Sigmoid colon (tissue), 7 donors: ENCODE results near the gene PTPRZ1. TPM values are rescaled to one million over a fixed set of nuclear protein-coding genes. Genes with fewer than 3 reads are reported as not detected.

Source experiments
- DNase-seq: peaks from one replicate; pipeline ENCODE4 v3.0.0-alpha.2; 2019
- H3K27ac ChIP-seq, 4 donors: fragments of 200-600 bp; sonication (generic); one replicate each; pipeline ENCODE4 v1.5.1; 2016 to 2019; ENCODE audit warnings: mild to moderate bottlenecking in 1 of 4
- H3K27me3 ChIP-seq, 3 donors: fragments of 200-600 bp; sonication (generic); one replicate each; pipeline ENCODE4 v1.5.1; 2019; ENCODE audit warnings: mild to moderate bottlenecking in 1 of 3
- H3K36me3 ChIP-seq, 4 donors: fragments of 200-600 bp; sonication (generic); one replicate each; pipeline ENCODE4 v1.5.1; 2016 to 2019
- H3K4me1 ChIP-seq, 4 donors: fragments of 200-600 bp; sonication (generic); one replicate each; pipeline ENCODE4 v1.5.1; 2017 to 2019
- H3K4me3 ChIP-seq, 4 donors: fragments of 200-600 bp; sonication (generic); one replicate each; pipeline ENCODE4 v1.5.1; 2017 to 2019; ENCODE audit warnings: mild to moderate bottlenecking in 2 of 4, moderate library complexity in 1 of 4
- H3K9me3 ChIP-seq, 4 donors: fragments of 200-600 bp in 3 of 4; sonication (generic) in 3 of 4; one replicate each; pipeline versions ENCODE4 v1.5.1 to v1.6.1; 2013 to 2019
- EP300 ChIP-seq, 4 donors: sonication (generic); formaldehyde crosslinking; IDR thresholded peaks; one replicate each; pipeline ENCODE4 v1.6.1; 2017; ENCODE audit warnings: antibody characterized with exemption in 4 of 4
- POLR2A ChIP-seq, 2 donors: fragments of 450-650 bp; IDR thresholded peaks; one replicate each; pipeline ENCODE4 v1.6.1; 2016; ENCODE audit warnings: antibody characterized with exemption in 2 of 2, mild to moderate bottlenecking in 2 of 2, moderate library complexity in 2 of 2
- POLR2AphosphoS5 ChIP-seq, 4 donors: sonication (generic); formaldehyde crosslinking; IDR thresholded peaks; one replicate each; pipeline ENCODE4 v1.6.1; 2017; ENCODE audit warnings: antibody characterized with exemption in 4 of 4
- WGBS, 2 donors: extraction: QIAGEN DNeasy Blood & Tissue Kit; methylation state at CpG; one replicate each; pipeline ENCODE4 v1.1.7; 2013; 5-methylcytosine and 5-hydroxymethylcytosine counted together
- intact Hi-C: fragments of 100-400 bp; cut with DNase I; formaldehyde crosslinking; loops from one replicate; pipeline ENCODE4 v1.15.1; 2023
- polyA plus RNA-seq, 3 donors: library from polyadenylated mRNA; stranded (reverse); fragments of 200-250 nt; gene quantifications; one replicate each; pipeline ENCODE4 v1.2.3, GENCODE V29; 2013
- total RNA-seq, 4 donors: library from RNA; depleted of rRNA; stranded (reverse); fragments of >200 nt; gene quantifications; one replicate each; pipeline ENCODE4 v1.1.0, GENCODE V29; 2016
- TF ChIP-seq, protein P1 (sequence below), 4 experiments: fragments of 450-650 bp in 3 of 4; fragments of 200-600 bp in 1 of 4; IDR thresholded peaks; one replicate each; pipeline ENCODE4 v1.5.1; 2016 to 2019; ENCODE audit warnings: antibody characterized with exemption in 4 of 4, mild to moderate bottlenecking in 3 of 4, moderate library complexity in 2 of 4
- donor health status: healthy with polysubstance abuse.
- donor health status: Bipolar disorder and iron deficiency.
- donor health status: healthy.

PTPRZ1 gene
- total and polyA plus RNA-seq, 7 donors, result under 0.01 to 19.4 (median 6.7) TPM; not detected in 1

GRCh38 chr7:122018032-122018431 is 145.1 kb downstream of the PTPRZ1 start:
- 32 to 43% methylated on average over 1 of the region's 1 CpG for WGBS, 2 donors

GRCh38 chr7:122027058-122027457 is 154.1 kb downstream of the PTPRZ1 start:
- Histone ChIP-seq H3K4me3 (no peak overlapping the region), H3K27ac (no peak overlapping the region), H3K9me3 (no peaks in the 10 kb centered on the region), H3K27me3 (no peaks in the 10 kb centered on the region), H3K36me3 (no peaks in the 10 kb centered on the region), H3K4me1 (no peaks in the 10 kb centered on the region)
- DNase-seq, result no peak
- WGBS, 2 donors, result 90 to 91% methylated on average over 2 of the region's 2 CpGs
- intact Hi-C loops, result no loop called here
- TF ChIP-seq POLR2A (IDR thresholded peaks at IDR 0.05) (no peak), POLR2AphosphoS5 (IDR thresholded peaks at IDR 0.05) (no peak), EP300 (IDR thresholded peaks at IDR 0.05) (no peak)
- TF ChIP-seq, protein P1, sequence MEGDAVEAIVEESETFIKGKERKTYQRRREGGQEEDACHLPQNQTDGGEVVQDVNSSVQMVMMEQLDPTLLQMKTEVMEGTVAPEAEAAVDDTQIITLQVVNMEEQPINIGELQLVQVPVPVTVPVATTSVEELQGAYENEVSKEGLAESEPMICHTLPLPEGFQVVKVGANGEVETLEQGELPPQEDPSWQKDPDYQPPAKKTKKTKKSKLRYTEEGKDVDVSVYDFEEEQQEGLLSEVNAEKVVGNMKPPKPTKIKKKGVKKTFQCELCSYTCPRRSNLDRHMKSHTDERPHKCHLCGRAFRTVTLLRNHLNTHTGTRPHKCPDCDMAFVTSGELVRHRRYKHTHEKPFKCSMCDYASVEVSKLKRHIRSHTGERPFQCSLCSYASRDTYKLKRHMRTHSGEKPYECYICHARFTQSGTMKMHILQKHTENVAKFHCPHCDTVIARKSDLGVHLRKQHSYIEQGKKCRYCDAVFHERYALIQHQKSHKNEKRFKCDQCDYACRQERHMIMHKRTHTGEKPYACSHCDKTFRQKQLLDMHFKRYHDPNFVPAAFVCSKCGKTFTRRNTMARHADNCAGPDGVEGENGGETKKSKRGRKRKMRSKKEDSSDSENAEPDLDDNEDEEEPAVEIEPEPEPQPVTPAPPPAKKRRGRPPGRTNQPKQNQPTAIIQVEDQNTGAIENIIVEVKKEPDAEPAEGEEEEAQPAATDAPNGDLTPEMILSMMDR (IDR thresholded peaks at IDR 0.05), result no peak

More at GRCh38 chr7:122018032-122018431, 145.1 kb downstream of the PTPRZ1 start:
- Histone ChIP-seq H3K4me1 (no peaks in the 10 kb centered on the region), H3K27me3 (no peaks in the 10 kb centered on the region), H3K27ac (no peak overlapping the region), H3K9me3 (no peaks in the 10 kb centered on the region), H3K4me3 (no peak overlapping the region), H3K36me3 (no peaks in the 10 kb centered on the region)
- no peak for DNase-seq
- no peak for TF ChIP-seq EP300 (IDR thresholded peaks at IDR 0.05)
- TF ChIP-seq POLR2AphosphoS5 (IDR thresholded peaks at IDR 0.05), result no peak
- no peak for TF ChIP-seq POLR2A (IDR thresholded peaks at IDR 0.05)
- TF ChIP-seq, protein P1 (IDR thresholded peaks at IDR 0.05), result no peak
- intact Hi-C loops, result no loop called here

- H3K27ac ChIP-seq, result no peak overlapping the region
- no peak for TF ChIP-seq EP300 (IDR thresholded peaks at IDR 0.05)
- TF ChIP-seq POLR2A (IDR thresholded peaks at IDR 0.05), result no peak
- TF ChIP-seq, protein P1 (IDR thresholded peaks at IDR 0.05), result no peak
- no peak for TF ChIP-seq POLR2AphosphoS5 (IDR thresholded peaks at IDR 0.05)
Measured at GRCh38 chr7:122033641-122034040, 160.7 kb downstream of the PTPRZ1 start.

DNA sequence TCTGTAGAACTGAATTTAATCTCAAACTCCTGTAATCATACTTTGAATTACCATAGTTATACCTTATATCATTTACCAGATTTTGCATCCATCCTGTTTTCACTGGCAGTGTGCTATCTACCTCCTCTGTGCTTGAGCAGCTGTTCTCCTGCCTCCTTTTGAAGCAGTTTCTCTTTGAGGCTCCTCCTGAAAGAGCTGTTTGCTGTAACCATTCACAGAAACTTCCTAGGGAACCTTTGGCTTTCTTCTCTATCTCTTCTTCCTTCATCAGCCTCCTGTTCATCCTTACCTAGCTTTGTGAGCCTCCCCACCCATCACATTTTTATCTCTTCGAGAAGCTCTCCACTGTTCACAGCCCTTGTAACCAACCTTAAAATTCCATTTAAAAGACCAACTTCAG is 162.9 kb downstream of the PTPRZ1 start:
- intact Hi-C loops, result no loop called here
- Histone ChIP-seq H3K4me1 (no peaks in the 10 kb centered on the region), H3K4me3 (no peak overlapping the region), H3K27ac (no peak overlapping the region), H3K27me3 (no peaks in the 10 kb centered on the region), H3K9me3 (no peaks in the 10 kb centered on the region), H3K36me3 (no peaks in the 10 kb centered on the region)
- TF ChIP-seq, protein P1 (IDR thresholded peaks at IDR 0.05), result no peak
- TF ChIP-seq POLR2A (IDR thresholded peaks at IDR 0.05) (no peak), EP300 (IDR thresholded peaks at IDR 0.05) (no peak), POLR2AphosphoS5 (IDR thresholded peaks at IDR 0.05) (no peak)
- 85 to 90% methylated on average over 1 of the region's 1 CpG for WGBS, 2 donors
- DNase-seq, result no peak

More at GRCh38 chr7:122033641-122034040, 160.7 kb downstream of the PTPRZ1 start:
- WGBS, 2 donors, result 61 to 87% methylated on average over 1 of the region's 1 CpG
- no peak overlapping the region for H3K4me3 ChIP-seq
- no peak for DNase-seq
- intact Hi-C loops, result no loop called here
- no peaks in the 10 kb centered on the region for H3K36me3 ChIP-seq
- no peaks in the 10 kb centered on the region for H3K27me3 ChIP-seq
- H3K9me3 ChIP-seq, result no peaks in the 10 kb centered on the region
- no peaks in the 10 kb centered on the region for H3K4me1 ChIP-seq

- H3K27me3 ChIP-seq, result no peaks in the 10 kb centered on the region
- no peaks in the 10 kb centered on the region for H3K4me1 ChIP-seq
- H3K4me3 ChIP-seq, result no peak overlapping the region
- no peak for TF ChIP-seq POLR2A (IDR thresholded peaks at IDR 0.05)
- no peak for TF ChIP-seq EP300 (IDR thresholded peaks at IDR 0.05)
- TF ChIP-seq, protein P1 (IDR thresholded peaks at IDR 0.05), result no peak
- no peak for TF ChIP-seq POLR2AphosphoS5 (IDR thresholded peaks at IDR 0.05)
- no peaks in the 10 kb centered on the region for H3K9me3 ChIP-seq
- no peaks in the 10 kb centered on the region for H3K36me3 ChIP-seq
- DNase-seq, result no peak
- 83 to 84% methylated on average over 3 of the region's 3 CpGs for WGBS, 2 donors
- no peak overlapping the region for H3K27ac ChIP-seq
- intact Hi-C loops, result no loop called here
Measured at GRCh38 chr7:122038134-122038533, 165.2 kb downstream of the PTPRZ1 start.
